Neural cell (in vitro differentiated cells): Measurements from ENCODE around the gene KIFBP.

Experiments
- EP300 ChIP-seq: fragments of 450-650 bp; conservative IDR thresholded peaks from 2 replicates; pipeline ENCODE4 v1.6.1; 2014; ENCODE audit warnings: antibody characterized with exemption, mild to moderate bottlenecking, moderate library complexity; ENCODE audit not compliant: poor library complexity, severe bottlenecking
- EZH2 ChIP-seq: fragments of 200-600, 300-800 bp; shearing (Covaris generic), sonication (generic); IDR thresholded peaks from 2 replicates; pipeline ENCODE4 v1.6.1; 2014; ENCODE audit warnings: antibody characterized with exemption, low read length, borderline replicate concordance, mild to moderate bottlenecking; ENCODE audit not compliant: insufficient read depth, poor library complexity, severe bottlenecking
- MXI1 ChIP-seq: fragments of 450-650 bp; conservative IDR thresholded peaks from 2 replicates; pipeline ENCODE4 v1.6.1; 2014; ENCODE audit warnings: antibody characterized with exemption, mild to moderate bottlenecking; ENCODE audit not compliant: poor library complexity, severe bottlenecking
- POLR2AphosphoS5 ChIP-seq: IDR thresholded peaks from 2 replicates; pipeline ENCODE4 v1.6.1; 2012
- RAD21 ChIP-seq: fragments of 450-650 bp; conservative IDR thresholded peaks from 2 replicates; pipeline ENCODE4 v1.6.1; 2014; ENCODE audit warnings: antibody characterized with exemption, mild to moderate bottlenecking, moderate library complexity
- SMC3 ChIP-seq: fragments of 450-650 bp; conservative IDR thresholded peaks from 2 replicates; pipeline ENCODE4 v1.6.1; 2014; ENCODE audit warnings: antibody characterized with exemption, mild to moderate bottlenecking, moderate library complexity; ENCODE audit not compliant: poor library complexity
- TAF1 ChIP-seq: IDR thresholded peaks from 2 replicates; pipeline ENCODE4 v1.6.1; 2012; ENCODE audit warnings: low read depth
- TF ChIP-seq, protein P1 (sequence below): fragments of 450-650 bp; IDR thresholded peaks from 2 replicates; pipeline ENCODE4 v1.5.1; 2014; ENCODE audit warnings: antibody characterized with exemption, mild to moderate bottlenecking, moderate library complexity; ENCODE audit not compliant: poor library complexity, severe bottlenecking
- TF ChIP-seq, protein P2 (sequence below): IDR thresholded peaks from 2 replicates; pipeline ENCODE4 v1.6.1; 2012; ENCODE audit warnings: borderline replicate concordance

DNA sequence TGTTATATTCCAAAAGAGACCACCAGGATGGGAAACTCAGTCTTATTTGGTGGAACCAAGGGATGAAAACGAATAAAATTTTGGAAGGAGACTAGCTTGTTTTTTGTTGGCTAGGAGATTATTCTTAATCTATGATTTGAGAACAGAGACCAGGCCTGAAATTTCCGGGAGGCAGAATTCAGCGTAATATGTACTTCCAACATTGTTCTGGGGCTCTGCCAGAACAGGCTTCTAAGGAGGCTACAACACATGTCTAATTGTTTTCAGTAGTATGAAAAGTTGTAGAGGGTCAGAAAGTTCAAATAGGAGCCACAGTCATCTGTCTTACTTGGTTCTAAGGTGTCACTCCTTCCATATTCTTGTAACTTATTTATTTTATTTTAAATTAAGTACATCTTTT, 30.9 kb upstream of the KIFBP start:
- TF ChIP-seq, protein P1, sequence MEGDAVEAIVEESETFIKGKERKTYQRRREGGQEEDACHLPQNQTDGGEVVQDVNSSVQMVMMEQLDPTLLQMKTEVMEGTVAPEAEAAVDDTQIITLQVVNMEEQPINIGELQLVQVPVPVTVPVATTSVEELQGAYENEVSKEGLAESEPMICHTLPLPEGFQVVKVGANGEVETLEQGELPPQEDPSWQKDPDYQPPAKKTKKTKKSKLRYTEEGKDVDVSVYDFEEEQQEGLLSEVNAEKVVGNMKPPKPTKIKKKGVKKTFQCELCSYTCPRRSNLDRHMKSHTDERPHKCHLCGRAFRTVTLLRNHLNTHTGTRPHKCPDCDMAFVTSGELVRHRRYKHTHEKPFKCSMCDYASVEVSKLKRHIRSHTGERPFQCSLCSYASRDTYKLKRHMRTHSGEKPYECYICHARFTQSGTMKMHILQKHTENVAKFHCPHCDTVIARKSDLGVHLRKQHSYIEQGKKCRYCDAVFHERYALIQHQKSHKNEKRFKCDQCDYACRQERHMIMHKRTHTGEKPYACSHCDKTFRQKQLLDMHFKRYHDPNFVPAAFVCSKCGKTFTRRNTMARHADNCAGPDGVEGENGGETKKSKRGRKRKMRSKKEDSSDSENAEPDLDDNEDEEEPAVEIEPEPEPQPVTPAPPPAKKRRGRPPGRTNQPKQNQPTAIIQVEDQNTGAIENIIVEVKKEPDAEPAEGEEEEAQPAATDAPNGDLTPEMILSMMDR = no peak
- TF ChIP-seq POLR2AphosphoS5 (no peak), EP300 (no peak), EZH2 (no peak), SMC3 (no peak), RAD21 (no peak), TAF1 (no peak), MXI1 (no peak)
- TF ChIP-seq, protein P2, sequence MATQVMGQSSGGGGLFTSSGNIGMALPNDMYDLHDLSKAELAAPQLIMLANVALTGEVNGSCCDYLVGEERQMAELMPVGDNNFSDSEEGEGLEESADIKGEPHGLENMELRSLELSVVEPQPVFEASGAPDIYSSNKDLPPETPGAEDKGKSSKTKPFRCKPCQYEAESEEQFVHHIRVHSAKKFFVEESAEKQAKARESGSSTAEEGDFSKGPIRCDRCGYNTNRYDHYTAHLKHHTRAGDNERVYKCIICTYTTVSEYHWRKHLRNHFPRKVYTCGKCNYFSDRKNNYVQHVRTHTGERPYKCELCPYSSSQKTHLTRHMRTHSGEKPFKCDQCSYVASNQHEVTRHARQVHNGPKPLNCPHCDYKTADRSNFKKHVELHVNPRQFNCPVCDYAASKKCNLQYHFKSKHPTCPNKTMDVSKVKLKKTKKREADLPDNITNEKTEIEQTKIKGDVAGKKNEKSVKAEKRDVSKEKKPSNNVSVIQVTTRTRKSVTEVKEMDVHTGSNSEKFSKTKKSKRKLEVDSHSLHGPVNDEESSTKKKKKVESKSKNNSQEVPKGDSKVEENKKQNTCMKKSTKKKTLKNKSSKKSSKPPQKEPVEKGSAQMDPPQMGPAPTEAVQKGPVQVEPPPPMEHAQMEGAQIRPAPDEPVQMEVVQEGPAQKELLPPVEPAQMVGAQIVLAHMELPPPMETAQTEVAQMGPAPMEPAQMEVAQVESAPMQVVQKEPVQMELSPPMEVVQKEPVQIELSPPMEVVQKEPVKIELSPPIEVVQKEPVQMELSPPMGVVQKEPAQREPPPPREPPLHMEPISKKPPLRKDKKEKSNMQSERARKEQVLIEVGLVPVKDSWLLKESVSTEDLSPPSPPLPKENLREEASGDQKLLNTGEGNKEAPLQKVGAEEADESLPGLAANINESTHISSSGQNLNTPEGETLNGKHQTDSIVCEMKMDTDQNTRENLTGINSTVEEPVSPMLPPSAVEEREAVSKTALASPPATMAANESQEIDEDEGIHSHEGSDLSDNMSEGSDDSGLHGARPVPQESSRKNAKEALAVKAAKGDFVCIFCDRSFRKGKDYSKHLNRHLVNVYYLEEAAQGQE = no peak
